Sigmoid colon (tissue), 4 donors: ENCODE data around the gene SPNS1.

Experiments
- CTCF ChIP-seq, 4 experiments: fragments of 450-650 bp in 3 of 4; fragments of 200-600 bp in 1 of 4; IDR thresholded peaks; one replicate each; pipeline ENCODE4 v1.5.1; 2016 to 2019; ENCODE audit warnings: antibody characterized with exemption in 4 of 4, mild to moderate bottlenecking in 3 of 4, moderate library complexity in 2 of 4
- POLR2A ChIP-seq, 2 donors: fragments of 450-650 bp; IDR thresholded peaks; one replicate each; pipeline ENCODE4 v1.6.1; 2016; ENCODE audit warnings: antibody characterized with exemption in 2 of 2, mild to moderate bottlenecking in 2 of 2, moderate library complexity in 2 of 2
- POLR2AphosphoS5 ChIP-seq, 4 donors: sonication (generic); formaldehyde crosslinking; IDR thresholded peaks; one replicate each; pipeline ENCODE4 v1.6.1; 2017; ENCODE audit warnings: antibody characterized with exemption in 4 of 4

GRCh38 chr16:29009838-29010166 lies 35.2 kb downstream of the SPNS1 start:
- no peak for TF ChIP-seq CTCF (IDR thresholded peaks at IDR 0.05)
- no peak for TF ChIP-seq POLR2A (IDR thresholded peaks at IDR 0.05)
- TF ChIP-seq POLR2AphosphoS5 (IDR thresholded peaks at IDR 0.05), result no peak
